ENCODE measurements around the gene DOK6.

DNA sequence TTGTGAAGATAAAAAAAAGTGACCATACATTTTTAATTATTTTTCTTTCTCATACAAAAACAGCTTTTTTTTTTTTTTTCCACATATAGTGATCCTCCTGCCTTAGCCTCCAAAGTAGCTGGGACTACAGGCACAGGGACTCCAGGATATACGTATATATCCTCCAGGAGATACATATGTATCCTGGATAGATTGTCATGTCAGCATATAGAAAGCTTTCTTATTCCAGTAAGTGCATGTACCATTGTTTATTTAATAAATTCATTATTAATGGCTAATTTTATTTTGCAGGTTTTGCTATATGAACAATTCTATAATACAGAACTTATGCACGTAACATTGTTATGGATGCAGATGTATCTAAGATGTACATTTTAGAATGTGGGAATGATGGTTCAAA, 138.7 kb downstream of the DOK6 start:
- no peak for TF ChIP-seq POLR2A (IDR thresholded peaks at IDR 0.05)
- TF ChIP-seq, protein P1, sequence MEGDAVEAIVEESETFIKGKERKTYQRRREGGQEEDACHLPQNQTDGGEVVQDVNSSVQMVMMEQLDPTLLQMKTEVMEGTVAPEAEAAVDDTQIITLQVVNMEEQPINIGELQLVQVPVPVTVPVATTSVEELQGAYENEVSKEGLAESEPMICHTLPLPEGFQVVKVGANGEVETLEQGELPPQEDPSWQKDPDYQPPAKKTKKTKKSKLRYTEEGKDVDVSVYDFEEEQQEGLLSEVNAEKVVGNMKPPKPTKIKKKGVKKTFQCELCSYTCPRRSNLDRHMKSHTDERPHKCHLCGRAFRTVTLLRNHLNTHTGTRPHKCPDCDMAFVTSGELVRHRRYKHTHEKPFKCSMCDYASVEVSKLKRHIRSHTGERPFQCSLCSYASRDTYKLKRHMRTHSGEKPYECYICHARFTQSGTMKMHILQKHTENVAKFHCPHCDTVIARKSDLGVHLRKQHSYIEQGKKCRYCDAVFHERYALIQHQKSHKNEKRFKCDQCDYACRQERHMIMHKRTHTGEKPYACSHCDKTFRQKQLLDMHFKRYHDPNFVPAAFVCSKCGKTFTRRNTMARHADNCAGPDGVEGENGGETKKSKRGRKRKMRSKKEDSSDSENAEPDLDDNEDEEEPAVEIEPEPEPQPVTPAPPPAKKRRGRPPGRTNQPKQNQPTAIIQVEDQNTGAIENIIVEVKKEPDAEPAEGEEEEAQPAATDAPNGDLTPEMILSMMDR (IDR thresholded peaks at IDR 0.05 in 8 of 11, conservative IDR thresholded peaks at IDR 0.05 in 3 of 11), result no peak

Measured in spleen (tissue), 7 donors.